ENCODE measurements around the gene HMX2.

HMX2 gene, protein sequence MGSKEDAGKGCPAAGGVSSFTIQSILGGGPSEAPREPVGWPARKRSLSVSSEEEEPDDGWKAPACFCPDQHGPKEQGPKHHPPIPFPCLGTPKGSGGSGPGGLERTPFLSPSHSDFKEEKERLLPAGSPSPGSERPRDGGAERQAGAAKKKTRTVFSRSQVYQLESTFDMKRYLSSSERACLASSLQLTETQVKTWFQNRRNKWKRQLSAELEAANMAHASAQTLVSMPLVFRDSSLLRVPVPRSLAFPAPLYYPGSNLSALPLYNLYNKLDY

DNA sequence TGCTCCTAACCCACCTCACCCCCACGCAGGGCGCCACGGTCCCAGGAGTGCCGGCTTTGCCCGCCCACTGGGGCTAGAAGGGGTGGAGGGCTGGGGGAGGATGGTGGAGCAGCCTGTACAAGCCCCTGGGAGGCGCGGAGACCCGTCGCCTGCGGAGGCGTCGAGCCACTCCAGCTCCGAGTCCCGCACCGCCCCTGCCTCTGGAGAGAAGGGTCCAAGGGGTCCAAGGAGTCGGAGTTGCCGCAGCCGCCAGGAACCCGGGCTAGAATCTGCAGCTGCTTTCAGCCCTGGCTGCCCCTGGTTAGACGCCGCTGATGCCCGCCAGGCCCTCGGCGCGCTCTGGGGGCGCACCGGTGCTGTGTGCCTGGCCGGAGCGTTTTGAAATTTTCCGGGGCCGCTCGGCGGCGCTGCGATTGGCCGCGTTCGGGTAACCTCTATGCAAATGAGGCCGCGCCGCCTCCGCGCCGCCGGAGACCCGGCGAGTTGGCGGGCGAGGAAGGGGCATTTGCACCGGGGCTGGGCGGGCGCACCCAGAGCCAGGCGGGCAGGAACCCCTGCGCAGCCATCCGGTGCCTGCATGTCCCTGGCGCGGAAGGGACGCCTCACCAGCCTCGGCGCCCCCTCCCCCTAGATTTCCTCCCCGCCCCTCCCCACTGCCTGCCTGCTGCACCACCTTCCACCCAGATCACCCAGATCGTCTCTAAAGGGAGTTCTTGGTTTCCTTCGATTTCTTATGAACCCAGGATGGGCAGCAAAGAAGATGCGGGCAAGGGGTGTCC lies at the start of gene HMX2:
Gene HMX2, plus strand, starts transcription at position 502 of the 779 bp plus-strand sequence. Its CDS starts 243 bp downstream, at position 745.
- no peak for DNase-seq (ENCODE audit: low read depth)
- no peak within 1 kb of the TSS for H3K4me3 ChIP-seq (ENCODE audit: low read length)
- TF ChIP-seq, protein P1, sequence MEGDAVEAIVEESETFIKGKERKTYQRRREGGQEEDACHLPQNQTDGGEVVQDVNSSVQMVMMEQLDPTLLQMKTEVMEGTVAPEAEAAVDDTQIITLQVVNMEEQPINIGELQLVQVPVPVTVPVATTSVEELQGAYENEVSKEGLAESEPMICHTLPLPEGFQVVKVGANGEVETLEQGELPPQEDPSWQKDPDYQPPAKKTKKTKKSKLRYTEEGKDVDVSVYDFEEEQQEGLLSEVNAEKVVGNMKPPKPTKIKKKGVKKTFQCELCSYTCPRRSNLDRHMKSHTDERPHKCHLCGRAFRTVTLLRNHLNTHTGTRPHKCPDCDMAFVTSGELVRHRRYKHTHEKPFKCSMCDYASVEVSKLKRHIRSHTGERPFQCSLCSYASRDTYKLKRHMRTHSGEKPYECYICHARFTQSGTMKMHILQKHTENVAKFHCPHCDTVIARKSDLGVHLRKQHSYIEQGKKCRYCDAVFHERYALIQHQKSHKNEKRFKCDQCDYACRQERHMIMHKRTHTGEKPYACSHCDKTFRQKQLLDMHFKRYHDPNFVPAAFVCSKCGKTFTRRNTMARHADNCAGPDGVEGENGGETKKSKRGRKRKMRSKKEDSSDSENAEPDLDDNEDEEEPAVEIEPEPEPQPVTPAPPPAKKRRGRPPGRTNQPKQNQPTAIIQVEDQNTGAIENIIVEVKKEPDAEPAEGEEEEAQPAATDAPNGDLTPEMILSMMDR (IDR thresholded peaks at IDR 0.05; ENCODE audit: insufficient read depth, low read depth, low read length, missing control alignments), result no peak

DNA sequence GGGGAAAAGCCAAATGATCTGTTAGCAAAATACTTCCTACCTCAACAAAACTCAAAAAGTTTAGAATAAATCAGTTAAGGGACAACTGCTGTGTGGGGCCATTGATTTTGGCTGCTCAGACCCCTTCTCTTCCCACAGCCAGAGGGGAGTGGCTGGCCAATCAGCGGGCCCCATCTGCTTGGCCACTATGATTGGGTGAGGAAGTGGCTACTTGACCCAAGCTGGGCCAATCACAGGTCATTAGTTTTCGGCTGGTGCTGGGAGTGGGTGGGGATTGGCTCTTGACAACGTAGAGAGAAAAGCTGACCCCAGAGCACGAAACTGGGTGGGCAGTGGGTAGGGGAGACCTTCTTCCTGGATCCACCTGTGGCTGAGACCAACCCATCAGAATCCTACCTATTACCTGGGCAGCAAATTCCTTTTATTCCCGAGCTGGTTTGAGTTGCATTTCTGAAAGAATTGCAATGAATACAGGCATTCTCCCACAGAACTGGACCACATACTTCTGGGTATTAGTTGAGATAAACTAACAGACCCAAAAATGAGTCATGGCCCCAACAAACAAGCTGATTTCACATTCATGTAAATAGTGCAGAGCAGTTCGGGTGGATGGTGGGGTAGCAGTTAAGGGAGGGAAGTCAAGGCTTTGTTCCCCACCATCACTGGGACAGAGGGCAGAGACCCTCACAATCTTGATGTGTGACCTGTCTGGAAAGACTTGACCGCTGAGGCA lies 47.7 kb upstream of the HMX2 start:
- no peak overlapping the region for H3K4me3 ChIP-seq (ENCODE audit: low read length)
- TF ChIP-seq, protein P1 (IDR thresholded peaks at IDR 0.05; ENCODE audit: insufficient read depth, low read depth, low read length, missing control alignments), result no peak
- no peak for DNase-seq (ENCODE audit: low read depth)

- H3K4me3 ChIP-seq (ENCODE audit: low read length), result no peak overlapping the region
- TF ChIP-seq, protein P1 (IDR thresholded peaks at IDR 0.05; ENCODE audit: insufficient read depth, low read depth, low read length, missing control alignments), result no peak
- DNase-seq (ENCODE audit: low read depth), result no peak
Observed at GRCh38 chr10:123101872-123102271, 46.1 kb upstream of the HMX2 start.

GRCh38 chr10:123102673-123103072 lies 45.3 kb upstream of the HMX2 start:
- DNase-seq (ENCODE audit: low read depth), result no peak
- H3K4me3 ChIP-seq (ENCODE audit: low read length), result no peak overlapping the region
- TF ChIP-seq, protein P1 (IDR thresholded peaks at IDR 0.05; ENCODE audit: insufficient read depth, low read depth, low read length, missing control alignments), result no peak

- H3K4me3 ChIP-seq (ENCODE audit: low read length), result no peak overlapping the region
- TF ChIP-seq, protein P1 (IDR thresholded peaks at IDR 0.05; ENCODE audit: insufficient read depth, low read depth, low read length, missing control alignments), result no peak
- DNase-seq (ENCODE audit: low read depth), result peak; percentile 62
Observed at GRCh38 chr10:123103944-123104343, 44.0 kb upstream of the HMX2 start.

GRCh38 chr10:123109466-123109865 lies 38.5 kb upstream of the HMX2 start:
- peak; percentile 77 for DNase-seq (ENCODE audit: low read depth)
- TF ChIP-seq, protein P1 (IDR thresholded peaks at IDR 0.05; ENCODE audit: insufficient read depth, low read depth, low read length, missing control alignments), result no peak
- no peak overlapping the region for H3K4me3 ChIP-seq (ENCODE audit: low read length)

Data from epithelial cell of esophagus (primary cell).